H9 (cell line): ENCODE results near the gene LIN7C. TPM values are rescaled to one million over a fixed set of nuclear protein-coding genes. Genes with fewer than 3 reads are reported as not detected.

Experiments used
- DNase-seq: peaks from one replicate; pipeline ENCODE4 v3.0.0-alpha.2; 2017
- H2AFZ ChIP-seq: one replicate; pipeline ENCODE4 v1.6.1; 2013; ENCODE audit warnings: mild to moderate bottlenecking, low read length, control low read depth, moderate library complexity
- H2AK5ac ChIP-seq: 2 replicates; pipeline ENCODE4 v1.6.1; 2013; ENCODE audit warnings: low read length, control low read depth, mixed read lengths; ENCODE audit not compliant: insufficient read length
- H2BK120ac ChIP-seq: one replicate; pipeline ENCODE4 v1.6.1; 2013; ENCODE audit warnings: low read depth, mild to moderate bottlenecking, low read length, control low read depth, inconsistent platforms; ENCODE audit not compliant: poor library complexity, severe bottlenecking
- H2BK12ac ChIP-seq: 2 replicates; pipeline ENCODE4 v1.6.1; 2013; ENCODE audit warnings: low read length, control low read depth, mixed read lengths, low read depth; ENCODE audit not compliant: insufficient read length
- H2BK15ac ChIP-seq: 2 replicates; pipeline ENCODE4 v1.6.1; 2013; ENCODE audit warnings: low read depth, low read length, control low read depth
- H2BK20ac ChIP-seq: one replicate; pipeline ENCODE4 v1.6.1; 2013; ENCODE audit warnings: low read depth, mild to moderate bottlenecking, low read length, control low read depth, inconsistent platforms; ENCODE audit not compliant: poor library complexity, severe bottlenecking
- H2BK5ac ChIP-seq: 2 replicates; pipeline ENCODE4 v1.6.1; 2013; ENCODE audit warnings: low read length, control low read depth, mixed read lengths; ENCODE audit not compliant: insufficient read length
- H3K14ac ChIP-seq: 2 replicates; pipeline ENCODE4 v1.6.1; 2013; ENCODE audit warnings: low read length, control low read depth; ENCODE audit not compliant: insufficient read depth
- H3K18ac ChIP-seq: 2 replicates; pipeline ENCODE4 v1.6.1; 2013; ENCODE audit warnings: low read depth, mild to moderate bottlenecking, mixed read lengths, low read length, control low read depth; ENCODE audit not compliant: insufficient read length
- H3K23ac ChIP-seq: 2 replicates; pipeline ENCODE4 v1.6.1; 2013; ENCODE audit warnings: low read length, control low read depth, mixed read lengths, low read depth; ENCODE audit not compliant: insufficient read length
- H3K23me2 ChIP-seq: 2 replicates; pipeline ENCODE4 v1.6.1; 2013; ENCODE audit warnings: low read depth, mild to moderate bottlenecking, mixed read lengths, low read length, control low read depth; ENCODE audit not compliant: insufficient read length, poor library complexity, severe bottlenecking
- H3K27ac ChIP-seq: 2 replicates; pipeline ENCODE4 v1.5.1; 2013; ENCODE audit warnings: low read length, control low read depth, mixed read lengths, low read depth; ENCODE audit not compliant: insufficient read length
- H3K27me3 ChIP-seq: 2 replicates; pipeline ENCODE4 v1.6.1; 2013; ENCODE audit warnings: low read length, control low read depth, inconsistent platforms; ENCODE audit not compliant: insufficient read depth
- H3K4ac ChIP-seq: 2 replicates; pipeline ENCODE4 v1.6.1; 2013; ENCODE audit warnings: low read depth, mild to moderate bottlenecking, control low read depth, inconsistent platforms, low read length, moderate library complexity
- H3K4me1 ChIP-seq: 2 replicates; pipeline ENCODE4 v1.6.1; 2013; ENCODE audit warnings: low read length, control low read depth, inconsistent platforms; ENCODE audit not compliant: insufficient read depth
- H3K4me2 ChIP-seq: 2 replicates; pipeline ENCODE4 v1.6.1; 2013; ENCODE audit warnings: low read length, control low read depth, mixed read lengths; ENCODE audit not compliant: insufficient read length, insufficient read depth
- H3K56ac ChIP-seq: 2 replicates; pipeline ENCODE4 v1.6.1; 2013; ENCODE audit warnings: low read depth, mild to moderate bottlenecking, mixed read lengths, low read length, control low read depth; ENCODE audit not compliant: insufficient read length
- H3K79me1 ChIP-seq: 2 replicates; pipeline ENCODE4 v1.6.1; 2013; ENCODE audit warnings: low read depth, mild to moderate bottlenecking, moderate library complexity, low read length, control low read depth, inconsistent platforms; ENCODE audit not compliant: insufficient read depth, poor library complexity, severe bottlenecking
- H3K79me2 ChIP-seq: 2 replicates; pipeline ENCODE4 v1.6.1; 2013; ENCODE audit warnings: low read length, control low read depth, inconsistent platforms; ENCODE audit not compliant: insufficient read depth
- H3K9ac ChIP-seq: 2 replicates; pipeline ENCODE4 v1.6.1; 2013; ENCODE audit warnings: low read length, control low read depth, mixed read lengths; ENCODE audit not compliant: insufficient read length; ENCODE audit errors: extremely low read depth
- H3K9me3 ChIP-seq: one replicate; pipeline ENCODE4 v1.6.1; 2013; ENCODE audit warnings: low read depth, low read length, inconsistent platforms; ENCODE audit not compliant: control insufficient read depth
- H3T11ph ChIP-seq: one replicate; pipeline ENCODE4 v1.6.1; 2013; ENCODE audit warnings: mild to moderate bottlenecking, low read length, control low read depth, inconsistent platforms
- H4K20me1 ChIP-seq: one replicate; pipeline ENCODE4 v1.6.1; 2013; ENCODE audit not compliant: control insufficient read depth, insufficient read length, insufficient read depth
- H4K5ac ChIP-seq: 2 replicates; pipeline ENCODE4 v1.6.1; 2013; ENCODE audit warnings: low read depth, mild to moderate bottlenecking, mixed read lengths, low read length, control low read depth; ENCODE audit not compliant: insufficient read length
- H4K8ac ChIP-seq: replicated peaks from 2 replicates; pipeline ENCODE4 v1.6.1; 2013; ENCODE audit warnings: low read length, control low read depth, mixed read lengths, low read depth; ENCODE audit not compliant: insufficient read length
- H4K91ac ChIP-seq: 2 replicates; pipeline ENCODE4 v1.6.1; 2013; ENCODE audit warnings: low read depth, mild to moderate bottlenecking, moderate library complexity, mixed read lengths, low read length, control low read depth; ENCODE audit not compliant: insufficient read length
- H3K27ac Mint-ChIP-seq, 3 experiments: 2 replicates in 2 of 3; 3 replicates in 1 of 3; pipeline ENCODE4 v1.8.0; 2020 to 2021; ENCODE audit warnings: mixed read lengths in 3 of 3, mild to moderate bottlenecking in 1 of 3, moderate library complexity in 1 of 3
- H3K27me3 Mint-ChIP-seq: 2 replicates; pipeline ENCODE4 v1.8.0; 2021; ENCODE audit warnings: low read depth, mild to moderate bottlenecking, moderate library complexity, mixed read lengths
- H3K36me3 Mint-ChIP-seq, 3 experiments: 2 replicates in 2 of 3; 3 replicates in 1 of 3; pipeline ENCODE4 v1.8.0; 2020 to 2021; ENCODE audit warnings: low read depth in 3 of 3, mixed read lengths in 3 of 3; ENCODE audit not compliant: insufficient read depth in 1 of 3
- H3K4me1 Mint-ChIP-seq, 2 experiments: 2 replicates each; pipeline ENCODE4 v1.8.0; 2020; ENCODE audit warnings: mixed read lengths in 2 of 2
- H3K4me3 Mint-ChIP-seq, 2 experiments: 2 replicates in 1 of 2; 3 replicates in 1 of 2; pipeline ENCODE4 v1.8.0; 2020 to 2021; ENCODE audit warnings: mild to moderate bottlenecking in 2 of 2, mixed read lengths in 2 of 2, moderate library complexity in 1 of 2
- H3K9me3 Mint-ChIP-seq, 2 experiments: 2 replicates in 1 of 2; 3 replicates in 1 of 2; pipeline ENCODE4 v1.8.0; 2020; ENCODE audit warnings: mild to moderate bottlenecking in 2 of 2, mixed read lengths in 2 of 2, moderate library complexity in 1 of 2
- CTCF ChIP-seq: fragments of 200-600 bp; sonication (generic); conservative IDR thresholded peaks from 3 replicates; pipeline ENCODE4 v1.8.0; 2021; ENCODE audit warnings: antibody characterized with exemption, mild to moderate bottlenecking
- WGBS: extraction: QIAGEN DNeasy Blood & Tissue Kit; methylation state at CpG from one replicate; pipeline ENCODE4 v1.1.7; 2013; ENCODE audit warnings: missing lambda C conversion rate, low lambda C conversion rate, mixed read lengths; ENCODE audit not compliant: insufficient read length; ENCODE audit errors: extremely low coverage; 5-methylcytosine and 5-hydroxymethylcytosine counted together
- total RNA-seq: library from RNA; stranded (reverse); gene quantifications from 2 replicates; pipeline ENCODE4 v1.2.1, GENCODE V29; 2021

The LIN7C gene
- total RNA-seq, 1 experiment from 2014 or later: 40.0 TPM

- no peaks in the 10 kb centered on the region for H3K79me2 ChIP-seq
- no peak for TF ChIP-seq CTCF
- no peak for DNase-seq
- H2BK5ac ChIP-seq: no peak overlapping the region
- no peak overlapping the region for H2AFZ ChIP-seq
- no peak overlapping the region for H2BK12ac ChIP-seq
- no peaks in the 10 kb centered on the region for H3K79me1 ChIP-seq
- H4K5ac ChIP-seq: no peak overlapping the region
- H2BK120ac ChIP-seq: no peak overlapping the region
- H4K20me1 ChIP-seq: no peaks in the 10 kb centered on the region
- H3K9me3 ChIP-seq: peaks cover 9% of the 10 kb centered on the region
- H3K4me2 ChIP-seq: no peak overlapping the region
- H3T11ph ChIP-seq: no peak overlapping the region
- H4K8ac ChIP-seq: no peak overlapping the region
- H2BK20ac ChIP-seq: no peak overlapping the region
- H2AK5ac ChIP-seq: no peak overlapping the region
- no CpG with 5 or more reads among the region's 6 CpGs for WGBS
- H4K91ac ChIP-seq: no peak overlapping the region
- H3K14ac ChIP-seq: no peak overlapping the region
- H3K4me1 Mint-ChIP-seq: peaks cover 12 to 13% of the 10 kb centered on the region in 2 experiments
- no peaks in the 10 kb centered on the region for H3K23me2 ChIP-seq
- H3K18ac ChIP-seq: no peak overlapping the region
- H3K4me1 ChIP-seq: no peaks in the 10 kb centered on the region
- H3K27me3 Mint-ChIP-seq: no peaks in the 10 kb centered on the region; the same call in 1 of the 2 replicates
- no peak overlapping the region for H3K4ac ChIP-seq
- no peak overlapping the region for H3K4me3 Mint-ChIP-seq
- H2BK15ac ChIP-seq: no peak overlapping the region
- no peak overlapping the region for H3K23ac ChIP-seq
- no peak overlapping the region for H3K9ac ChIP-seq
- H3K27ac ChIP-seq: no peak overlapping the region
- H3K27ac Mint-ChIP-seq: no peak overlapping the region
- H3K9me3 Mint-ChIP-seq: peaks cover 7 to 12% of the 10 kb centered on the region in 2 experiments
- no peaks in the 10 kb centered on the region for H3K27me3 ChIP-seq
- no peak overlapping the region for H3K56ac ChIP-seq
- peaks cover 34 to 41% (median 36%) of the 10 kb centered on the region in 3 experiments for H3K36me3 Mint-ChIP-seq
Measured at GRCh38 chr11:27487706-27488105, 18.9 kb downstream of the LIN7C start.
